GM19395 (cell line): Measurements from ENCODE around the gene LBH.

Experiments
- ATAC-seq: cut with Tn5 transposase; IDR thresholded peaks from one replicate; pipeline ENCODE4 v1.9.1; 2021; ENCODE audit warnings: mild to moderate bottlenecking, moderate library complexity; ENCODE audit not compliant: unreplicated experiment

LBH gene

DNA sequence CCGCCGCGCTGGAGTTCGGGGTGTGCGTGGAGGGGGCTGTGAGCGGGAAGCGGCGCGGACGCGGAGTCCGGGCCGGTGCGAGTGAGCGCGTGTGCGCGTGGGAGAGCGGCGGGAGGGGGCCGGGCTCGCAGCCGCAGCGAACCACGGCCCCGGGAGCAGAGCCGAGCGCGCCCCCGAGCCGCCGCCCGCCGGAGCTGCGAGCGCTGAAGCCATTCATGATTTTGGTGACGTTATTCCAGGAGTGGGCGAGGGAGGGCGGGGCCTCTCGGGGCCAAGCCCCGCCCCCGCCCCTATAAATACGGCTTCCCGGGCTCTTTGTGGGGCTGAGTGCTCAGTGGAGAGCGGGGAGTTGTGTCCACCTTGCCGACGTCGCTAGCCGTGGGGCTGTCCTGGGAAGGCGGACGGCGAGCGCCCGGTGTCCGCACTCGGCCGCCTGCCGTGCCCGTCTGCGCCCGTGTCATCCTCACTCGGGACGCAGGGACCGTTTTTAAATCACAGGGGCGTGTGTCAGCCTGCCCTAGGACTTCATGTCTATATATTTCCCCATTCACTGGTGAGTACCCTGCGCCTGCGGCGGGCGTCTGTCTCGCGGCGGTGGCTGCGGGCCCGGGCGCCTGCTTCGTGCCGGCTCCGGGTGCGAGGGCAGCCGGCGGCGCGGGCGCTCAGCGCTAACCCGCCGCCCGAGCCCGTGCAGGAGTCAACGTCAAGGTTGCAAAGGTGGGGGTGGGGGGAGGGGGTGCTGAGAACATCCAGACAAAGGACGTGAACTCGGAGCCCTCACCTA lies at the start of gene LBH:
LBH (plus strand) TSS at position 323 of the 784 bp plus-strand sequence; CDS start at position 528, 205 bp downstream.
- ATAC-seq: peak; percentile 41

- no peak for ATAC-seq
Measured at GRCh38 chr2:30184035-30184434, 47.3 kb upstream of the LBH start.

GRCh38 chr2:30185178-30185577 lies 46.2 kb upstream of the LBH start:
- no peak for ATAC-seq

- no peak for ATAC-seq
Measured at GRCh38 chr2:30188292-30188691, 43.0 kb upstream of the LBH start.

GRCh38 chr2:30190637-30191036 lies 40.7 kb upstream of the LBH start:
- no peak for ATAC-seq

GRCh38 chr2:30191107-30191506 lies 40.2 kb upstream of the LBH start:
- ATAC-seq: no peak

- no peak for ATAC-seq
Measured at GRCh38 chr2:30191819-30192271, 39.5 kb upstream of the LBH start.

DNA sequence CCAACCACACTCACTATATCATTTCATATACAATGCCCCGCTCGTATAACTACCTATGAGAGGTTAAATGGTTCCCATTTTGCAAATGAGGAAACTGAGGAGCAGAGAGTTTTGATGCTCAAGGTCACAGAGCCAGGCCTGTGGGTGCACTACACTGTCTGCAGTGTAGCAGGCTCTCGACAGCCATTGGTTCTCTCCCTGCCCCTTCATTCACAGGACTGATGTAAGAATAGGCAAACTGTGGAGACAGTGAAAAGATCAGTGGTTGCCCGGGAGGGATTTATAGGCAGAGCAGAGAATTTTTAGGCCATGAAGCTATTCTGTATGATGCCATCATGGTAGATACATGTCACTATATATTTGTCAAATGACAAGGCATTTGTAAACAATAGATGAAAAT lies 39.0 kb upstream of the LBH start:
- ATAC-seq: no peak

DNA sequence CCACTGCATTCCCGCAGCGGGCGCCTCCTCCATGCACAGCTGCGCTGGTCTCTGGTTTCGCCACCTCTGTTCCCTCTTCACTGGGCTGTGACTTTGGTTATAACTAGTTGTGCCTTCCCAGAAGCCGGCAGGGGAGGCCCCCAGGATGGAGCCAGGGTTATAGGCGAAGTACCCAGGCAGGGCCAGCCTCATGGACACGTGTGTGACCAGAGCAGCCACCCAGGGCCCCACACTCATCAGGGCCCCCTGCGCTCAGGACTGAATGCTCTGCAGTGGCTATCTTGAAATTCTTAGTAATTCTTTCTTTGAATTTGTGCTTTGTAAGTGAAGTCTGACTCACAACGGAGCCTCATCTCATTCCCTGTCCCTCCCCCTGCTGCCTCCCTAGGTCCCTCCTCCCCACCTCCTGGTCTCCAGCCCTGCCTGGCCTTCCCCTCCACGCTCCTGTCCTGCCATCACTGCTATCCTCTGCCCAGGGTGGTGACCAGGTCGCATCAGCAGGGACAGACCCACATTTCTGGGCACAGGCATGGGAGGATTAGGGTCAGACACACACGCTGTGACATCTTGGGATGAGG lies 38.1 kb upstream of the LBH start:
- ATAC-seq: no peak

DNA sequence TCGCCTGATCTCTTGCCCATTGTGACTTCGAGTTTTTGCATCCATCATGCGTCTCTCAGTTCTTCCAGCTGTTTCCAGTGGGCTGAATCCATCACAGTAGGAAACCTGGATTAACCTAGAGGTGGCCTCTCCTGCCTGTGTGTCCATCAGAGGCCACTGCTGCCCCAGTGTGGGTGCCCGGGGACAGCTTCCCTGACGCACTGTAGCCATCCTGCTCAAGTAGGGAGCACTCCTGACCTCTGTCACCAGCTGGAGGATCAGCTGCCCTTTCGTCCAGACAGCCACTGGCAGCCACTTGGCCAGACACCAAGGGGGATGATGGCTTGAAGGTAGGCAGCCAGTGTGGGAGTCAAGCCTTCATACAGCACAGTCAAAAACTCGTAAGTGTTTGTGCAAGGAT lies 36.9 kb upstream of the LBH start:
- ATAC-seq: no peak

- ATAC-seq: no peak
Measured at GRCh38 chr2:30195016-30195415, 36.3 kb upstream of the LBH start.

GRCh38 chr2:30197570-30198192 lies 33.7 kb upstream of the LBH start:
- ATAC-seq: no peak

DNA sequence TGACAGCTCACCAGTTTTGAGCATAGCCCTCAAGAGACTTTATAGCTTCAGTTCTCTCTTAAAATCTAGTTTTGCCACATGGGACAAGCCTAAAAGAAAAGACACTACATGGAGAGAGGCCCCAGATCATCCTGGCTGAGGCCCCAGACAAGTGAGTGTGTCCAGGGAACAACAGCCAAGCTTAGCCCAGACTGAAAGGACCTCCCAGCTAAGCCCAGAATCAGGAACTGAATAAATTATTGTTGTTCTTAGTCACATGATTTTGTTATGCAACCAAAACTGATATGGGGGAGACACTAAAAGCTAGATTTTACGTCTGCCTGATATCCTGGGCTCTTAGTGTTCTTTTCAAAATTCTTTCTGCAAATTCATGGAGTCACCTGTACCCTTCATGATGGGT lies 29.3 kb upstream of the LBH start:
- ATAC-seq: no peak

DNA sequence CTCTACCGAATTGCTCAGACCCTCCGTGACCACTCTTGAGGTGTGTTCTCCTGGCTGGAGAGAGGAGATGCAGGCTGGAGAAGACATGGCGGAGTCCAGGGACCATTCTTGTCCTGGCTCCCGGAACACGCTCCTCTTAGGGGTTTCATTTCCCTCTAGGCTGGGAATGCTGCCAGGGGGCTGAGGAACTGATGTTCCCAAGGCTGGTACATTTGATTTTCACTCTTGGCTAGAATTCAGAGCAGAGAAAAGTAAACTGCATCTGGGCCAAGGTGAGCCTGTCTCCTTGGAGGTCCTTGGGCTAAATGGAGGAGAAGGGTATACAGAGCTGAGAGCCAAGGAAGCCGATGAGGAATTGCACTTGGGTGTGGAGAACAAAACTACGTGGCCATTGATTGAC lies 28.2 kb upstream of the LBH start:
- no peak for ATAC-seq

DNA sequence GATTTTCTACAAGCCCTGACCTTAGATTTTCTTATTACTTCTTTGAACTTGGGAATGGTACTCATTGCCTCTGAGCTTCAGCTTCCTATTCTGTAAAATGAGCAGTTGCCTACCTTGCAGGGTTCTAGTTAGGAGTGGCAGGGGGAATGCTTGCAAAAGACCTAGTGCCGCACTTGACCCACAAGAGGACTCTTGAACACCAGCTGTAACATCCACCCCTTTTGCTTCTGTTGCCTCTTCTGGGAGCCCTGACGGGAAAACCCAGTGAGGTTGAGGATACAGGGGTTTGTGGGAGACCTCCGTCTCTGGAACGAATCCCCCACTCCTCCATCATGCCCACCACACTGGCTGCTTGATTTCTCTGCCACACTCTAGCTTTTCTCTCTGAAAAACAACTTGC lies 27.1 kb upstream of the LBH start:
- ATAC-seq: no peak

GRCh38 chr2:30205456-30205855 lies 25.9 kb upstream of the LBH start:
- no peak for ATAC-seq

DNA sequence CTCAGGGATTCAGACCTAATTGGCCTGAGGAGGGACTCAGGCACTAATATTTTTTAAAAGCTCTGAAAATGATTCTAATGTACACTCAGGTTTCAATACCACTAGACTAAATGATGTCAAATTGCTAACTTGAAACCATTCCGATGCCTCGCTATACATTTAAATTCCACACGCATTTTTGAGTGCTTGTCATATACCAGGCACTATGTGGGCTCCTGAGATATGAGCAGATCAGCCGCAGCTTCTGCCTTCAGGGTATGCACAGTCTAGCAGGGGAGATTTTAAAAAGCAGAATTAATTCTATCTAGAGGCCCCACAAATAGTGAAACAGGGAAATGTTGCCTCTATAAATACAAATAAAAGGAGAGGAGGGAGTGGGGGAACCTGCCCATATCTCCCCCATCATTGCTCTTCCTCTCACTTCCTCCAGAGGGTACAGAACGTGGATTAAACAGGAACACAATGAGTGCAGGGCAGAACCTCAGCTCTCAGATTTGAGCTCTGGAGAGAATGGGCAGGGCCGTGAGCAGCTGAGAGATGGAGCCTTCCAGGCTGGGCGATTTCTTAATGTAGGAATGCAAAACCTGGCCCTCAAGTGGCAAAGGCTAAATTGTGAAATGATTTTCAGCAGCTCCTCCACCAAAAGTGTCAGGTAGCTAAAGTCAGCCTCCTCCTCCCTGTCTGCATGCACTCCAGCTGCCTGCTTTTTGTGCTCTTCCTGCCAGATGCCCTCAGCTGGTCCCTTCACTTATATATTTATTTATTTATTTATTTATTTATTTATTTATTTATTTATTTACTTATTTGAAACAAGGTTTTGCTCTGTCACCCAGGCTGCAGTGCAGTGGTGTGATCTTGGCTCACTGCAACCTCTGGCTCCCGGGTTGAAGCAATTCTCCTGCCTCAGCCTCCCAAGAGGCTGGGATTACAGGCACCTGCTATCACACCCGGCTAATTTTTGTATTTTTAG lies 24.6 kb upstream of the LBH start:
- no peak for ATAC-seq

DNA sequence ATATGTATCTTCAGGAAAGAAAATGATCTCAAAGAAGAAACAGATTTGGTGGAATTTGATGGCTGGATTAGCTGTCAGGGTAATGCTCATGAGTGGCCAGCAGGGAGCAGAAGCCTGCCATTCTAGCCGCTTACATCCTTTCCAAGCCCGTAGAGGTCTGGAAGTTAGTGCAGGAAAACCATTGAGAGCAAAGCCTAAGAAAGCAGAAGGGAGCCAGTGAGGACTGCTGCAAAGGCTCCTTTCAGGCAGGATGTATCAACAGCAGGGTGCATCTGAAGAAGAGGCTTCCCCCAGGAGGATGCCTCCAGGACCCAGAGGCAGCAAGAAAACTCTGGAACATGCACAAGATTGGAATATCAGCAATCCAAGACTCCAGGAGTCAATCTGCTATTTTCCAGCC lies 22.9 kb upstream of the LBH start:
- no peak for ATAC-seq

- no peak for ATAC-seq
Measured at GRCh38 chr2:30209227-30209626, 22.1 kb upstream of the LBH start.

GRCh38 chr2:30213326-30213725 lies 18.0 kb upstream of the LBH start:
- no peak for ATAC-seq

- ATAC-seq: no peak
Measured at GRCh38 chr2:30213907-30214463, 17.3 kb upstream of the LBH start.
